Immature natural killer cell (primary cell): Measurements from ENCODE around the gene TLR4. TPM values are rescaled to one million over a fixed set of nuclear protein-coding genes. Genes with fewer than 3 reads are reported as not detected.

Source experiments
- DNase-seq, 3 donors: peaks; one replicate each; pipeline ENCODE4 v3.0.0; 2022; ENCODE audit warnings: mixed read lengths in 1 of 3
- H3K27ac Mint-ChIP-seq, 6 donors: one replicate each; pipeline ENCODE4 v1.8.0; 2020; ENCODE audit warnings: mixed read lengths in 6 of 6, mild to moderate bottlenecking in 5 of 6, inconsistent platforms in 4 of 6, moderate library complexity in 3 of 6
- H3K27me3 Mint-ChIP-seq, 3 donors: one replicate each; pipeline ENCODE4 v1.8.0; 2020 to 2021; ENCODE audit warnings: low read depth in 3 of 3, mild to moderate bottlenecking in 3 of 3, mixed read lengths in 3 of 3, moderate library complexity in 3 of 3, inconsistent platforms in 1 of 3
- H3K36me3 Mint-ChIP-seq, 3 donors: one replicate each; pipeline ENCODE4 v1.8.0; 2020; ENCODE audit warnings: mixed read lengths in 3 of 3, inconsistent platforms in 2 of 3, mild to moderate bottlenecking in 2 of 3
- H3K4me1 Mint-ChIP-seq, 2 donors: one replicate each; pipeline ENCODE4 v1.8.0; 2020; ENCODE audit warnings: inconsistent platforms in 2 of 2, mild to moderate bottlenecking in 2 of 2, mixed read lengths in 2 of 2, moderate library complexity in 1 of 2
- H3K4me3 Mint-ChIP-seq, 5 donors: one replicate each; pipeline ENCODE4 v1.8.0; 2020; ENCODE audit warnings: mild to moderate bottlenecking in 5 of 5, mixed read lengths in 5 of 5, inconsistent platforms in 3 of 5, moderate library complexity in 3 of 5
- H3K9me3 Mint-ChIP-seq, 6 donors: one replicate each; pipeline ENCODE4 v1.8.0; 2020; ENCODE audit warnings: mild to moderate bottlenecking in 6 of 6, mixed read lengths in 6 of 6, inconsistent platforms in 4 of 6, moderate library complexity in 3 of 6
- polyA plus RNA-seq, 3 donors: library from polyadenylated mRNA; unstranded; fragments of 300-500 nt; fragmentation: Illumina TruSeq; gene quantifications; one replicate each; pipeline ENCODE4 v1.2.3, GENCODE V29; 2021

TLR4 gene
- polyA plus RNA-seq, 3 donors from 2014 or later: 0.15 to 1.4 (median 0.62) TPM

DNA sequence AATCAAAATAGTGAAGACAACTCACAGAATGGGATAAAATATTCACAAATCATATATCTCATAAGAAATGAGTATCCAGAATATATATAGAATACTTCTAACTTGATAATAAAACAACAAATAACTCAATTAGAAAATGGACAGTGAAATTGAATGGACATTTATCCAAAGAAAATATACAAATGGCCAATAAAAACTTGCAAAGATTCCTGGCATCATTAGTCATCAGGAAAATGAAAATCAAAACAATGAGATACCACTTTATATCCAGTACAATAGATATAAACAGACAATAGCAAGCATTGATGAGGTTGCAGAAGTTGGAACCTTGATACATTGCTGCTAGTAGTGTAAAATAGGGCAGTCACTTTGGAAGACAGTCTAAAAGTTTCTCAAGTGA is 12.8 kb upstream of the TLR4 start:
- no peaks in the 10 kb centered on the region for H3K36me3 Mint-ChIP-seq
- no peak overlapping the region for H3K27ac Mint-ChIP-seq

DNA sequence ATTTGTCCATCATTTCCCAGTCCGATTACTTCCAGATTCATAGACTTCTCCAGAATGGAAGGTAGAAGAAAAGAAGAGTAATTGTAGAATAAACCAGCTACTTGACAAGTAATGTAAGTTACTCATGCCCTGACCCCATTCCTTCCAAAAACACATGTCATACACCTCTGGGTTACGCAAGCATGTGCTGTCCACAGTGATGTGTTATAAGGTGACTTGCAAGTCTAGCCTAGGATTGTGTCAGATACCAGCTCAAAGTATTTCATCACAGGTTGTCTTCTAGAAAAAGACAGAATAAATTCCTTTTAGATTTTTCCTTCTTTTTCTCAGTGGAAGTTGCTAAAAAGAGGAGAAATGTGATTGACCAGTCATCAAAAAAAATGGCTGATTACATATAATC is 8.0 kb upstream of the TLR4 start:
- peaks cover 0 to 9% (median under 1%) of the 10 kb centered on the region in 6 donors for H3K9me3 Mint-ChIP-seq
- no peak for DNase-seq
- no peak overlapping the region for H3K4me3 Mint-ChIP-seq
- peaks cover 1 to 4% (median 2%) of the 10 kb centered on the region in 3 donors for H3K27me3 Mint-ChIP-seq
- H3K36me3 Mint-ChIP-seq: no peaks in the 10 kb centered on the region
- H3K4me1 Mint-ChIP-seq: no peaks in the 10 kb centered on the region
- no peak overlapping the region for H3K27ac Mint-ChIP-seq

More for the DNA sequence above, 12.8 kb upstream of the TLR4 start:
- peaks cover 0 to 20% (median under 1%) of the 10 kb centered on the region in 6 donors for H3K9me3 Mint-ChIP-seq
- peaks cover 0 to 5% (median under 1%) of the 10 kb centered on the region in 3 donors for H3K27me3 Mint-ChIP-seq
- H3K4me1 Mint-ChIP-seq: no peaks in the 10 kb centered on the region
- no peak overlapping the region for H3K4me3 Mint-ChIP-seq
- DNase-seq: no peak

DNA sequence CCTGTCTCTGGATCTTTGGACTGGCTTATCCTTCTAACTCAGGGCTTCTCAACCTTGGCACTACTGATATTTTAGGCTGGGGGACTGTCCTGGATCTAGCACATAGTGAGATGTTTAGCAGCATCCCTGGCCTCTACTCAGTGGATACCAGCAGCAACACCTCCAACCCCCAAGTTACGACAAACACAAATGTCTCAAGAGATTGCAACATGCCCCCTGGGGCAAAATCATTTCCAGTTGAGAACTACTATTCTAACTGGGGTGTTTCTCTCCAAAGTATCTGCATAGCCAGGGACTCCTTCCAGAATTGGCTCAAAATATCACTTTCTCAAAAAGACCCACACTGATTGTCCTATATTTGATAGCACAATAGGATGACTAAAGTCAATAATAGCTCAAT is 7.2 kb upstream of the TLR4 start:
- H3K36me3 Mint-ChIP-seq: no peaks in the 10 kb centered on the region
- H3K27me3 Mint-ChIP-seq: peaks cover 1 to 4% (median 2%) of the 10 kb centered on the region in 3 donors
- H3K4me1 Mint-ChIP-seq: no peaks in the 10 kb centered on the region
- no peak overlapping the region for H3K4me3 Mint-ChIP-seq
- DNase-seq: no peak
- peaks cover 0 to 9% (median under 1%) of the 10 kb centered on the region in 6 donors for H3K9me3 Mint-ChIP-seq
- H3K27ac Mint-ChIP-seq: no peak overlapping the region

DNA sequence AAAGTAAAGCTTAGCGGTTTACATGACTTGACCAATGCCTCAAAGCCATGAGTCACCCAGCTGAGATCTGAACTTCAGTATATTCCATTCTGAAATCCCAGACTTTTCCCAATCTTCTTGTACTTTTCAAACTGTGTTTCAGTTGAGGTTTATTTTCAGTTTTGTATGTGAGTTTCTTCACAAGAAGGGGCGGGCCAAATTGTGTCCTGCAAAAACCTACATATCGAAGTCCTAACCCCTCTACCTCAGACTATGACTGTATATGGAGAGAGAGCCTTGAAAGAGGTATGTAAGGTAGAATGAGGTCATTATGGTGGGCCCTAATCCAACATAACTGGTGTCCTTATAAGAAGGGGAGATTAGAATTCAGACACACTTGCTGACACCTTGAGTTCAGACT is 666 bp upstream of the TLR4 start:
- peaks cover 8 to 16% of the 10 kb centered on the region in 2 donors for H3K4me1 Mint-ChIP-seq
- no peak overlapping the region for H3K27ac Mint-ChIP-seq
- no peaks in the 10 kb centered on the region for H3K36me3 Mint-ChIP-seq
- peaks cover 0 to 4% (median 1%) of the 10 kb centered on the region in 3 donors for H3K27me3 Mint-ChIP-seq
- H3K4me3 Mint-ChIP-seq: peak overlapping the region in 2 of 5 donors; percentile 5 to 24
- no peak for DNase-seq
- peaks cover 0 to 3% (median 0%) of the 10 kb centered on the region in 6 donors for H3K9me3 Mint-ChIP-seq

DNA sequence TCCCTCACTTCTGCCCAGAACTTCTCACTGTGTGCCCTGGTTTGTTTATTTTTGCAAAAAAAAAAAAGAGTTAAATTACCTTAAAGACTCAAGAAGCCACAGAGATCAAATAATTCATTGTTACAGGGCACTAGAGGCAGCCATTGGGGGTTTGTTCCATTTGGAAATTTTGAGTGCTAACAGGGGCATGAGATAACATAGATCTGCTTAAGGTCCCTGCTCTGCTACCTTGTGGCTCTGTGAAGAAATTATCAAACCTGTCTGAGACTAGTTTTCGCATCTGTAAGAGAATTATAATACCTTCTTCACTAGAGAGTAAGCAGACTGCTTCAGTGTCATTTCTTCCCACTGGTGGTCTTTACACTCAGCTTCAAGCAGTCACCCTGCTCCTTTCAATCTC is 394 bp downstream of the TLR4 start:
- Mint-ChIP-seq H3K9me3 (no peaks in the 10 kb centered on the region), H3K27ac (no peak overlapping the region), H3K36me3 (no peaks in the 10 kb centered on the region), H3K4me1 (peaks cover 8 to 16% of the 10 kb centered on the region in 2 donors), H3K4me3 (peak overlapping the region in 4 of 5 donors; percentile 22 to 52 (median 27)), H3K27me3 (peaks cover 0 to 3% (median 1%) of the 10 kb centered on the region in 3 donors)
- DNase-seq: no peak

DNA sequence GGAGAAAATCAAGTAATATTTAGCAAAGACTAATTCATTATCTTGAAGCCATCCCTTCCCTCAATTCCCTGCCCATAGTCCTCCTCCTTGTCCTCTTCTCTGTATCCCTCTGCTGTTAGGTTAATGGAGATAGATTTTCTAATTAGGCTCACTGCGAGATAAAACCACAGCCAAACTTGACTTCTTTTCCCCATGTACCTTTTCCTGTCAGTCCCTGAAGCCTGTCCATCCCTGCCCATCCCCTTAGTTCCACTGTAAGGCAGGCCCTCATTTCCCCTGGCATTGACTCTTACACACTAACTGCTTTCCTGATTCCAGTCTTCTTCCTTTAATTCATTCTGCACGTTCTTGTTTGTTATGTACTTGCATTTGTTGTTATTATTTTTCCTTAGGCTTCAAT is 1.2 kb downstream of the TLR4 start:
- Mint-ChIP-seq H3K27ac (no peak overlapping the region), H3K36me3 (no peaks in the 10 kb centered on the region), H3K4me1 (peaks cover 8 to 16% of the 10 kb centered on the region in 2 donors), H3K27me3 (peaks cover 0 to 1% (median 0%) of the 10 kb centered on the region in 3 donors), H3K4me3 (no peak overlapping the region), H3K9me3 (no peaks in the 10 kb centered on the region)
- DNase-seq: no peak

DNA sequence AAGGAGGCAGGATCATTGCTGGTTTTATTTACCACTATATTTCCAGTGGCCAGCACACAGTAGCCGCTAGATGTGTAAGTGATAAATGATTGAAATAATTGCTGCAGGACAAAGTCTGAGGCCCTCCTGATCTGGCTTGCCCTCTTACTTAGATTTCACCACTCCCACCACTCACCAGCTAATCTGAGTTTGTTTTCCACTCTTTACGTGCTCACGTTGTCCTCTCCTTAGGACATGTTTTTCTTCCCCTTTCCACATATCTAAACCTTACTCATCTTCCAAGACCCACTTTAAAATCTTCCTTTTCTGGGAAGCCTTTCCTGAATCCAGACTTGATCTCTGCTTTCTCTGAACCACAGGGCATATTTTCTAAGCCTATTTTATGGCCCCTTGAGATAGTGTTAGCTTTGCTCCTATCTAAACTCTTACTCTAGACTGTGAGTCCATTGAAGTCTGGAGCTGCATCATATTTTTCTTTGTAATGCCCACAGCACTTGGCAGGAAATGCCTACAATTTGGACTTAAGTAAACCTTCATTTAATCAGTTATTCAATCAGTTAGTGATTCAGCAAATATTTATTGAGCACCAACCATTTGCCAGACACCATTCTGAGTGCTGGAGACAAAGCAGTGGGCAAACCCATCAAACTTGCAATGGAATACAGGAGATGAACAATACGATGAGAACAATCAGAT is 2.4 kb downstream of the TLR4 start:
- peaks cover 8 to 16% of the 10 kb centered on the region in 2 donors for H3K4me1 Mint-ChIP-seq
- no peaks in the 10 kb centered on the region for H3K9me3 Mint-ChIP-seq
- peaks cover 0 to 1% (median 0%) of the 10 kb centered on the region in 3 donors for H3K27me3 Mint-ChIP-seq
- H3K4me3 Mint-ChIP-seq: no peak overlapping the region
- no peaks in the 10 kb centered on the region for H3K36me3 Mint-ChIP-seq
- no peak for DNase-seq
- no peak overlapping the region for H3K27ac Mint-ChIP-seq

DNA sequence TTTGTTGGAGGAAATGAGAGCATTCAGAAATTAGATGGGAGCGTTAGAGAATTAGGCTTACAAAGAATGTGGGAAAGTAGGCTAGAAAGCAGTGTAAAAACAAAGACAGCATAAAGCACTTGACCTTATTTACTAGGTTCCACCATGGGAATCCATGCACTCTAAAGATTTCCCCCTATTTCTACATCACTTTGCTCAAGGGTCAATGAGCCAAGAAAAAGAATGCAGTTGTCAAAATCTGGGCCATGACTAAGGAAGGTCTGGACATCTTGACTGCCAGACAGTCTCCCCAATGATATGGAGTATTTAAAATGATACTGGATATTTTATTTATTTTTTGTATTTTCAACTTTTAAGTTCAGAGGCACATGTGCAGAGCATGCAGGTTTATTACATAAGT is 3.4 kb downstream of the TLR4 start:
- H3K9me3 Mint-ChIP-seq: no peaks in the 10 kb centered on the region
- no peak for DNase-seq
- no peaks in the 10 kb centered on the region for H3K36me3 Mint-ChIP-seq
- H3K4me1 Mint-ChIP-seq: peaks cover 8 to 16% of the 10 kb centered on the region in 2 donors
- H3K4me3 Mint-ChIP-seq: no peak overlapping the region
- peaks cover 0 to 1% (median 0%) of the 10 kb centered on the region in 3 donors for H3K27me3 Mint-ChIP-seq
- H3K27ac Mint-ChIP-seq: no peak overlapping the region

DNA sequence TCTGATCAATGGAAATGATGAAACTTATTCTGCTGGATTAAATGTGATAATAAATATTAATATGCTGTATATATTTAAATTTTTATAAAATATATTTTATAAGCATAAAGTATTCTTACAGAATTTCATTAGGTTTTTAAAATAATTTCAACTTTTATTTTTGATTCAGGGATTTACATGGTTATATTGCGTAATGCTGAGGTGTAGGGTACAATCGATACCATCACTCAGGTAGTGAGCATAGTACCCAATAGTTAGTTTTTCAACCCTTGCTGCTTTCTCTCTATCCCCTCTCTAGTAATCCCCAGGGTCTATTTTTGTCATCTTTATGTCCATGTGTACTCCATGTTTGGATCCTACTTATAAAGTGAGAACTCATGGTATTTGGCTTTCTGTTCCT is 5.7 kb downstream of the TLR4 start:
- H3K36me3 Mint-ChIP-seq: no peaks in the 10 kb centered on the region
- H3K27me3 Mint-ChIP-seq: peaks cover 0 to 1% (median 0%) of the 10 kb centered on the region in 3 donors

DNA sequence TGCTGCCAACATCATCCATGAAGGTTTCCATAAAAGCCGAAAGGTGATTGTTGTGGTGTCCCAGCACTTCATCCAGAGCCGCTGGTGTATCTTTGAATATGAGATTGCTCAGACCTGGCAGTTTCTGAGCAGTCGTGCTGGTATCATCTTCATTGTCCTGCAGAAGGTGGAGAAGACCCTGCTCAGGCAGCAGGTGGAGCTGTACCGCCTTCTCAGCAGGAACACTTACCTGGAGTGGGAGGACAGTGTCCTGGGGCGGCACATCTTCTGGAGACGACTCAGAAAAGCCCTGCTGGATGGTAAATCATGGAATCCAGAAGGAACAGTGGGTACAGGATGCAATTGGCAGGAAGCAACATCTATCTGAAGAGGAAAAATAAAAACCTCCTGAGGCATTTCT is 10.1 kb downstream of the TLR4 start:
- Mint-ChIP-seq H3K4me3 (no peak overlapping the region), H3K27me3 (peaks cover 0 to 1% (median 0%) of the 10 kb centered on the region in 3 donors), H3K4me1 (peaks cover 19 to 20% of the 10 kb centered on the region in 2 donors), H3K36me3 (no peaks in the 10 kb centered on the region), H3K9me3 (peaks cover 0 to 7% (median 0%) of the 10 kb centered on the region in 6 donors), H3K27ac (no peak overlapping the region)
- no peak for DNase-seq

More for the DNA sequence above, 5.7 kb downstream of the TLR4 start:
- no peak for DNase-seq
- H3K27ac Mint-ChIP-seq: no peak overlapping the region
- no peaks in the 10 kb centered on the region for H3K4me1 Mint-ChIP-seq
- peaks cover 0 to 3% (median 0%) of the 10 kb centered on the region in 6 donors for H3K9me3 Mint-ChIP-seq
- H3K4me3 Mint-ChIP-seq: no peak overlapping the region

DNA sequence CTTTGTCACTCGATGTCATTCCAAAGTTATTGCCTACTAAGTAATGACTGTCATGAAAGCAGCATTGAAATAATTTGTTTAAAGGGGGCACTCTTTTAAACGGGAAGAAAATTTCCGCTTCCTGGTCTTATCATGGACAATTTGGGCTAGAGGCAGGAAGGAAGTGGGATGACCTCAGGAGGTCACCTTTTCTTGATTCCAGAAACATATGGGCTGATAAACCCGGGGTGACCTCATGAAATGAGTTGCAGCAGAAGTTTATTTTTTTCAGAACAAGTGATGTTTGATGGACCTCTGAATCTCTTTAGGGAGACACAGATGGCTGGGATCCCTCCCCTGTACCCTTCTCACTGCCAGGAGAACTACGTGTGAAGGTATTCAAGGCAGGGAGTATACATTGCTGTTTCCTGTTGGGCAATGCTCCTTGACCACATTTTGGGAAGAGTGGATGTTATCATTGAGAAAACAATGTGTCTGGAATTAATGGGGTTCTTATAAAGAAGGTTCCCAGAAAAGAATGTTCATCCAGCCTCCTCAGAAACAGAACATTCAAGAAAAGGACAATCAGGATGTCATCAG is 11.3 kb downstream of the TLR4 start:
- Mint-ChIP-seq H3K4me3 (no peak overlapping the region), H3K9me3 (peaks cover 0 to 7% (median 0%) of the 10 kb centered on the region in 6 donors), H3K27me3 (peaks cover 0 to 1% (median 0%) of the 10 kb centered on the region in 3 donors), H3K36me3 (no peaks in the 10 kb centered on the region), H3K27ac (no peak overlapping the region), H3K4me1 (peaks cover 19 to 20% of the 10 kb centered on the region in 2 donors)
- no peak for DNase-seq

DNA sequence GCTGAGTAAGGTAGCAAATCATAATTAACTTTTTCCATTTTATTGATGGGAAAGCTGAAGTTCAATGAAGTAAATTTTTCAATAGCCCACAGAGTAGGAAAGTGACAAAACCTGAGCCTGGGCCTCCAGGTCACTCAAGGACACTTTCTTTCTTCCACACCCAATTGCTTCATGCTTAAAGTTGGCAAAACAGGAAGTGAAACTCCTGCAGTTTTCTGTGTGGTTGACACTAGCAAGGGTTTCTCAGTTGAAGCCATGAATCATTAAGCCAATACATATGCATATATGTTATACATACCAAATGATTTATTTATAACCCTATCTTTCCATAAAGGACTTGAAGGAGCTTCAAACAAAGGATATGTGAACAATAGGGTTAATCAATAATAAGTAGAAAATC is 13.9 kb downstream of the TLR4 start:
- Mint-ChIP-seq H3K27me3 (peaks cover 1 to 3% (median 2%) of the 10 kb centered on the region in 3 donors), H3K27ac (no peak overlapping the region), H3K9me3 (peaks cover 0 to 4% (median 0%) of the 10 kb centered on the region in 6 donors), H3K36me3 (peaks cover 0 to 3% (median 0%) of the 10 kb centered on the region in 3 donors), H3K4me3 (no peak overlapping the region), H3K4me1 (peaks cover 19 to 20% of the 10 kb centered on the region in 2 donors)
- DNase-seq: peak in 1 of 3 donors; percentile 1

DNA sequence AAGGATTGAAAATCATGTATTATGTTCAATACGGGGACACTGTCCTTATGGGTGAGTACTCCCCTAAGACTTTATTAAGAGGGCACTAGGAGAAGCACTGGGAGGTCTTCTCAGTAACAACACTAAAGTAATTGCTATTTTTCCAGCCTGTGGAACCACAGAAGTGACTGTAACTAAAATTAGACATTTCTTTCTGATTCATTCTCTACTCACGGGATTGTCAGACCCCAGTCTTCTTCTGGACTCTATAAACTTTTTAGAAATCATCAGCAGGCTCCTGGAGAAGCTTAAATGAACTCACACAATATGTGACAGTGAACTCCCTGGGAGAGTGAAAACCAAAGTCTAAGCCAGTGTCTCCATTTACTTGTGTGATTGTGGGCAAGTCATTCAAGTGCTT is 14.5 kb downstream of the TLR4 start:
- H3K27me3 Mint-ChIP-seq: peaks cover 1 to 3% (median 2%) of the 10 kb centered on the region in 3 donors
- H3K4me1 Mint-ChIP-seq: peaks cover 19 to 20% of the 10 kb centered on the region in 2 donors
- H3K27ac Mint-ChIP-seq: no peak overlapping the region
- DNase-seq: no peak
- peaks cover 0 to 3% (median 0%) of the 10 kb centered on the region in 3 donors for H3K36me3 Mint-ChIP-seq
- peaks cover 0 to 4% (median 0%) of the 10 kb centered on the region in 6 donors for H3K9me3 Mint-ChIP-seq
- no peak overlapping the region for H3K4me3 Mint-ChIP-seq

DNA sequence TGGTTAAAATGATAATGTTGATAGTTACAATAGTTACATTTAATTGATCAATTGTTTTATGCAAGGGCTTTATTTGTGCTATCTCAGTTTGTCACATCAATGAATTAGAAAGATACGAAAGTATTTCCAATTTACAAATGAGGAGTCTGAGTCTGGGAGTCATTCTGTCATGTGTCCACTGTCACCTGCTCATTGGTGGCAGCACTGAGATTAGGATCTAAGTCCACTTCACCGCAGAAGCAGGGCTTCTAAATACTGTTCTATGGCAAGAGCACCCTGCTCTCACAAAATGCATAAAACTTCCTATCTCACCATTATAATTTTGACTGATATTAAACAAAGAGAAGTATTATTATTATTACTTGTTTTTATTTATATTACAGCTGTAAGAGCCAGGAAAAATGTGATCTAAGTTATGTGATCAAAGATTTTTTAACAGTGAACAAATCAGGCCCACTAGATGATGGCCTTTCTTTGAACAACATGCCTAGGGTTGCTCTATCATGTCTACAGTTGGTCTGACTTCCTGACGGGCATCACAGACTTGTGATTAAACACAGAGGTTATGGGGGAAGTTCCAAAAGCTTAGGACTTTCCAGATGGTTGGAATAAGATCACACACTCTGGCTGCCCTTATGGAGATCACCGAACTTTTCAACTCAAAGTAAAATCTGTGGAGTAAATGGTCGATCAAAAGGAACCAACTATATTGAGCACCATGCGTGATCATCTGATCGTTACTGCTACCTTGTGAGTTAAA is 15.1 kb downstream of the TLR4 start:
- no peak for DNase-seq
- H3K4me1 Mint-ChIP-seq: peaks cover 19 to 20% of the 10 kb centered on the region in 2 donors
- no peak overlapping the region for H3K27ac Mint-ChIP-seq
- H3K4me3 Mint-ChIP-seq: no peak overlapping the region
- peaks cover 0 to 3% (median 0%) of the 10 kb centered on the region in 3 donors for H3K36me3 Mint-ChIP-seq
- peaks cover 1 to 6% (median 4%) of the 10 kb centered on the region in 3 donors for H3K27me3 Mint-ChIP-seq
- H3K9me3 Mint-ChIP-seq: peaks cover 0 to 4% (median 0%) of the 10 kb centered on the region in 6 donors
